Limb (tissue), 2 donors: ENCODE results near the gene FLT3.
"Not testable (repeated sequence)": the region's sequence is repeated elsewhere in the genome, so short reads cannot be mapped to it uniquely, and the experiment has no call there.

Experiments
- DNase-seq, 2 donors: peaks; one replicate each; pipeline ENCODE4 v3.0.0-alpha.2; 2016; ENCODE audit errors: extremely low spot score in 2 of 2

The FLT3 gene

DNA sequence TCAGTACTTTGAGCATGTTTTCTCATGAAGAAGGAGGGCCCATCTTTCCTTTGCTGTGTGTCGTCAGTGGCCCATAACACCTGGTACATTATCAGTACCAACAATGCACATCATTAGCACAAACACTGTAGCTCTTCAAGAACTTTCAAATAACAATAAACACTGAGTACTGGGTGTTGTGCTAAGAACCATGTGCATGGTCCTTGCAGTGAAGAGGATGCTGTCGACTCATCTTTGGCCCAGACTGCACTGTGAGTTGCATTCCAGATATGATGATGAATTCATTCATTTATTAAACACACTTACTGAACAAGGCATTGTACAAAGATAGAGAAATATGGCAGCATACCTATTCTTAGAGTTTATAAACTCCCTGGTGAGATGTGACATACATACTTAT, 55.8 kb downstream of the FLT3 start:
- DNase-seq: no peak

DNA sequence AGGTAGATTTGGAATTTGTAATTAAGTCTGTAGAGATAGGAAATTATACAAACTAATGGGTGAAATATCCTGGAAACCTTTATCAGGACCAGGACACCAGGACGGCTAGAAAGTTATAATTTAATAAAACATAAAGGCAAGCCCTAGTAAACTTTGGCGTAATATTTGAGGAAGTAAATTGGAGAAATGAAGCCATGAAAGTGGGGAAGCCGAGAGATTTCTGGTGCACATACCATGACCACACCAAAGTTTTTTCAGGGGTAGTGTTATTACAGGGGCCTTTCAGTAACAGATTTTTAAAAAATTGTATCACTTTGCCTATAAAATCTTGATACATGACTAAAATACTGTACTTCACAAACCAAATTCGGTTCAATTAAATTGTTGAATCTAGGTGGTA, 57.2 kb downstream of the FLT3 start:
- DNase-seq: no peak

- no peak for DNase-seq
These were observed 58.9 kb downstream of the FLT3 start for GRCh38 chr13:28041501-28041900.

DNA sequence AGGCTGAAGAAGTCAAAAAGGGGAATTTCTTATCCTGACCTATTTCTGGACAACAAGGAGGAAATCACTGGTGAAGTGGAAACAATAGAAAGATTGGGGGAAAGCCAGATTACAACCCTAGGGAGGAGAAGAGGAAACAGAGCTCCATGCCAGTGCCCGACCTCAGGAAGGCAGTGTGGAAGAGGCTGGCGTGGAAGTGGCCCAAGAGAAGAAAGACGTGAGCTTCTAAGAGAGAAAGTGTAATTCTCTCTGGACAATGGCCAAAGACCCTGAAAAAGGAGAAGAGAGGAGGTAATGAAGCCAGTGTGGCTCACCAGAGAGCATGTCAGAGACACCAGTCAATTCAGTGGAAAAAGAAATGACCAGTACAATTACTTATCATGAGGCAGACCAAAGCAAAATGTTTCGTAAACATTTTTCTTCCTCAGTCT, 59.3 kb downstream of the FLT3 start:
- no peak for DNase-seq

- DNase-seq: no peak
These were observed 63.0 kb downstream of the FLT3 start for GRCh38 chr13:28037399-28037798.

DNA sequence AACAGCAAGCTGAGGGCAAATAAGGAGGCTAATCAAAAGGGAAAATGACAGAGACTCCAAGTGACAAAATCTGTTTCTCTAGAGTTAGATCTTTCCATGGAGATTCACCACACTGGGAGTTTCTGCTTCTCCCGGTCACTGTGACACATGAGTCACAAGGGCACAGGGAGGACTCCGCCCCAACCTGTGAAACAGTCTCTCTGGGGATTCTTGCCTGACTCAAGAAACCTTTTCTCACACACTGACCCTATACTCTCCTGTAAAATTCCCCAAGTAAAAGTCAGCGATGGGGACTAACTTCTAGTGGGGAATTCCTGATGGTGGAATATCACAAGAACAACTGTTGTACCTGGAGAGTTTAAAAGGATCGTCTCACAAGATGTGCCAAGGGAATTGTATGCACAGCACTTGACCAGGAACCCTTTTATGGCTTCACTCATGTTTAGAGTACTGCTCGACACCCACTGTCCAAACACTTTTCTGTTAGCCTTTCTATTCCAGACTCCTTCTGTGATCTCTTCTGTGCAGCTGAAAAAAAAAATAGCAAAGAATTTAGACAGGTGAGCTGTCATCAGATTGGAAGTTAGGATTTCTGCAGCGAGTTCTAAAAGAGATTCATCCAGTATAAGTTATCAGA, 65.1 kb downstream of the FLT3 start:
- DNase-seq: no peak

GRCh38 chr13:28033894-28034655, 66.3 kb downstream of the FLT3 start:
- DNase-seq: no peak

- not testable (repeated sequence) for DNase-seq
These were observed 67.9 kb downstream of the FLT3 start for GRCh38 chr13:28032438-28032837.

DNA sequence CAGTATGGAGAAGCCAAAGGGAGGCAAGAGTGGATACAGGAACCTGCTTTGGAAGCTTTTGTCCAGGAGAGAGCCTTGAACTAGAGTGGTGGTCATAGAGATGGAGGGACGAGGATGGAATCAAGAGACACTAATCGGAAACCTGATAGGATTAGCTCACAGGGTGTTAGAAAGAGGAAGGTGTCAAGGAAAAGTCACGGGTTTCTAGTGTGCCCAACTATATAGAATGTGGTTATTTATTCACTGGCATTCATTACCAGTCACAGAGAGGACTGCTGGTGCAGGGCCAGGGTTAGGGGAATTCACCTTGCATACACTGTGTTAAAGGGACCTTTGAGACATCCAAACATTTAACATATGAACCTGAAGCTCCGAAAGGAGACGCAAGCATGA, 68.5 kb downstream of the FLT3 start:
- no peak for DNase-seq

- no peak for DNase-seq
These were observed 69.0 kb downstream of the FLT3 start for GRCh38 chr13:28031220-28031895.

DNA sequence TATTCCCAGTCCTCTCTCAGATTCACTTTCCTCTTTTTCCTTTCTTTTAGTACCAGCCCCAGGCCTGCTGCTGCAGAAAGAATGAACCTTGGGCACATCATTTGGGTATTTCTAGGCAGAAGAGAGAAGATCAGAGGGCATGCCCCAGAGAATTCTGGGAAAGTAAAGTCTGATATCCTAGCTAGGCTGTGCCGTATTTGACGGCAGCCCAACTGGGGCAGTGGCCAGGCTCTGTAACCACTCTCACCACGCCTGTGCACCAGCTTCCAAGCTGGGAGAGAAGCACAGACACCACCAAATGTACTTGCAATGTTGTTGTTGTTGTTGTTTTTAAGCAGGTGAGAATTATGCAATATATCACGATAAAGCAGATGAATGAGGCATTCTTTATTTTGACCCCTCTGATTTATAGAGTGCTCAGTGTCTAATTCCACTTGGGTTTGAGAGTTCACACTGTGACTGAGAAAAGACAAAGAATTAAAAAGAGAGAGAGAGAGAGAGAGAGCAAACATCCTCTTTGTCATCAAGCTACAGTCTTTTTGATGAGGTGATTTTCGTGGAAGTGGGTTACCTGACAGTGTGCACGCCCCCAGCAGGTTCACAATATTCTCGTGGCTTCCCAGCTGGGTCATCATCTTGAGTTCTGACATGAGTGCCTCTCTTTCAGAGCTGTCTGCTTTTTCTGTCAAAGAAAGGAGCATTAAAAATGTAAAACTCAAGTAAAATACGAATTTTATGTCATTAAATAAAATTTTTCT, 72.6 kb downstream of the FLT3 start:
- DNase-seq: no peak

DNA sequence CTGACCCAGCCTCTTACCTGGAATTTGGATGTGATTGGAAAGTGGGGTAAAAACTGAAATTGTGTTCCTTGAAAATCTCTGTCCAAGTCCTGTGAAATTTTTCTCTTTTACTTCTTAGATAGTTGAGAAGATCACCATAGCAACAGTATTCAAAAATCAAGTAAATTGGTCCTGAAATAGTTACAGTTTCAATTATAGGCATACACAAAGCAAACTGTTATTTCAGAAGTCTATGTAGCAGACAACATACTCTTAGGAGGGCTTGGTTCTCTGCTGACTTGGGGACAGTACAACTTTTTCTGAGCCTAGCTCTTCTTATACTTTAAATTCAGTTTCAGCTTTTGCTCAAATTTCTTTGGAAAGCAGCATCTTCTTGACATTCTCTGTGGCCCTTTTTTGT, 73.3 kb downstream of the FLT3 start:
- DNase-seq: no peak

DNA sequence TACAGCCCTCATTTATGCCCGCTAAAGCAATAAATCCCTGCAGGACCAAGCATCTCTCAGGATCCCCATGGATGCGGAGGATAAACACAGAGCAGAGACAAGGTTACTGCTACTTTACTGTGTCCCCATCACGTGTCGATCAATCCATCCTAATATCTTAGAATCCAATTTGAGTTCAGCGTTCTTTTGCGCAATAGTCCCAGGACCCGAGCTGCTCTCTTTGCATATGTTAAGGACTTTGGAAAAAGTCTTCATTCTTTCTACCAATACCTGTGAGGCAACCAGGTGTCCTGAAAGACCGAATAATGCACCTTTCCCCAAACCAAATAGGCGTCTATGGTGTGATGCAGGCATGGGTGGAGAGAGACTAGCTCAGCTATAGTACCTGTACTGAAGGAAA, 73.9 kb downstream of the FLT3 start:
- DNase-seq: no peak

DNA sequence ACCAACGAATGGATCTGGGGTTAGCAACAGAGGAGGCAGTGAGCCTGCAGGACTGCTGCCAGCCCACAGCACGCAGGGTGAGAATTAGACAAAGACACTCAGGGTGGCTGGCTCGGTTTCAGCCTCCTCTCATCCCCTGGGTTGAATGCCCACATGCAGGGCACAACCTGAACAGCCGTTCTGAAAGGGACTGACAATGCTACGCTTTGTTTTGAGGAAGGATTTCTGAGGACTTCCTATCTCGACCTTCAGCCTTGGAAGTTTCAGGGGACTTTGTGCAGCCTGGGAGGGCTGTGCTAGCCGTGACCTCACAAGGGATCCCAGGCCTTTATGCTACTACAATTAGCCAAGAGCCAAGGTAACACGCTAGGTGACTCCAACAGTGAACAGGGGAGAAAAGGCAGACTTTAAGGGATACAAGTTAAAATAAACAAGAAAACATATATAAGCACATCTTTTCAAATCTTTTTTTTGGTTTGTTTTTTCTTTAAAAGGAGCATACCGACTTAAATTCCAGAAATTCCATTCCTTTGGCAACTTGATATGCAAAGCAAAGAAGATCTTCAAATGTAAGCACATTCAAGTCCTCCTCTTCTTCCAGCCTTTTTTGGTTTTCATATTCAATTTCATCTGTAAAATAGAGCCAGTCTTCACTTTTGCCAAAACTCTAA, 77.4 kb downstream of the FLT3 start:
- DNase-seq: no peak

DNA sequence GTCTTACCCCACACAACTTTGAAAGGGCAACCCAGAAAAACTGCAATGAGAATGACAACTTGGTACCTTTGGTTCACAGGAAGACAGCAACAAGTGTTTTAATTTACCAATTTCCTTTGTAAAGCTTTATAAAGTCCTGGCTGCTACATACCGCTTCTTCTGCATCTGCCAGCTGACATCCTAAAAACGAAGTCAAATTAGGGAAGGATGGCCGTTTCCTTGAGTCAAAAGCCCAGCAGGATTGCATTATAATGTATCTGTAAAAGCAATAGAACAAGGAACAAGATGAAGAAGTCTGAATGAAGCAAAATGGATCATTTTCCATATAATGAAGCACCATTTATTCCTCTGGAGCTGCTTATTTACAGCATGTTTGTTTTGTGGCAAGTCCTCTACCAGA, 86.1 kb downstream of the FLT3 start:
- no peak for DNase-seq

GRCh38 chr13:28013482-28013881, 86.9 kb downstream of the FLT3 start:
- no peak for DNase-seq

- DNase-seq: no peak
These were observed 87.5 kb downstream of the FLT3 start for GRCh38 chr13:28012896-28013295.

- DNase-seq: no peak
These were observed 88.0 kb downstream of the FLT3 start for GRCh38 chr13:28012383-28012782.

DNA sequence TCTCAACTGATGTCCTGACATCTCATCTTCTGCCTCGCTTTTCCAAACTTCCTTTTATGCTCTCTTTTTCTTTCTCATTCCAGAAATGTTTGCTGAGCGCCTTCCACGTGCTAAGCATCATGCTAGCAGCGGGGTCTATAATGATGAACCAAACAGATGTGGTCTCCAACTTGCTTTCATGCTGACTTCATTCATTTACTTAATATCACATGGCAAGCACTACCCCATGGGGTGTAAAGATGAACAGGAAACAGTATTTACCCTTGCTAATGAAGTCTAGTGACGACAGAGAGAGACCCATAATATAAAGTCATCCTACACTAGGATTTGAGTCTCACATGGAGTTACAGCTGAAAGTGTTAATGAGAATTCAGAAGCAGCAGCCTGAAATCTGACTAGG, 90.3 kb downstream of the FLT3 start:
- DNase-seq: no peak

GRCh38 chr13:28005016-28005415, 95.4 kb downstream of the FLT3 start:
- DNase-seq: not testable (repeated sequence)

DNA sequence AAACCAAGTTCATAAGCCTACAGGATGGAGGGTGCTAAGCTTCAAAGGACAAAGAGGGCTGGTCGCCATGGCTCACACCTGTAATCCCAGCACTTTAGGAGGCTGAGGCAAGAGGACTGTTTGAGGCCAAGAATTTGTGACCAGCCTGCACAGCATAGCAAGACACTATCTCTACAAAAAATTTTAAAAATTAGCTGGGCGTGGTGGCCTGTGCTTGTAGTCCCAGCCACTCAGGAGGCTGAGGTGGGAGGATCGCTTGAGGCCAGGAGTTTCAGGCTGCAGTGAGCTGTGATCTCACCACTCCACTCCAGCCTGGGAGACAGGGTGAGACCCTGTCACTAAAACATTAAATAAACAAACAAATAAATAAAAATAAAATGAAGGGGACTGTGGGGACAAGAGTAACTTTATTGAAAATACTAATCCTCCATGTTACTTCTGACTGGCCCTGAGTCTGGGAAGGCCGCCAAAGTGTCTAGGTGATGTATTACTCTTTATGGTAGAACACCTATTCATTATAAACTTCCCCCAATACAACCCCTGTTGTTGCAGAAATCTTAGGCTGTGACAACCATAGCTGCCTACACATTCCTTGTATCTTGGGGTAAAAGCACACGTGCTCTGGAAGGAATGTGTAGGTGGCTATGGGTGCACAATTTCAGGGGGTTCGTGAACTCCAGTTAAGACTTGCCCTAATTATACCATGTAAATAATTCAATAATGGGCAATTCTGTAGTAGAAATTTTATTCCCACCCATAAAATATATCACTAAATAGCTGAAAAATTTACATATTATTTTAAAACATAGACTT, 97.3 kb downstream of the FLT3 start:
- DNase-seq: no peak
